ENCODE results near the gene RNASET2. TPM values are rescaled to one million over a fixed set of nuclear protein-coding genes. Genes with fewer than 3 reads are reported as not detected.
"Not testable (repeated sequence)": the region's sequence is repeated elsewhere in the genome, so short reads cannot be mapped to it uniquely, and the experiment has no call there.

Gene RNASET2
- total RNA-seq, 1 experiment from 2014 or later, result 53.4 TPM

DNA sequence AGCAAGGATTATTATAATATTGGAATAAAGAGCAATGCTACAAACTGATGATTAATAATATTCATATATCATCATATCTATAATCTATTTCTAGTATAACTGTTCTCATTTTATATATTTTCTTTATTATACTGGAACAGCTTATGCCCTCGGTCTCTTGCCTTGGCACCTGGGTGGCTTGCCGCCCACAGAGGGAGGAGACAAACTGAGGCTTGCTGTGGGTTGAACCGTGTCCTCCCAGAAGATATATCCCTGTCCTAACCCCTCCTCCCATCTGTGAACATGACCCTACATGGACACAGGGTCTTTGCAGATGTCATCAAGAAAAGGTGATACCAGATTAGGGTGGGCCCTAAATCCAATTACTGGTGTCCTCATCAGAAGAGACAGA, 4.7 kb downstream of the RNASET2 start:
- in situ Hi-C loops (cut with HindIII; ENCODE audit: low pct_unique_long_range_greater_than_20kb, low sequenced_read_pairs), result no loop called here
- DNase-seq (ENCODE audit: low read depth), result no peak

DNA sequence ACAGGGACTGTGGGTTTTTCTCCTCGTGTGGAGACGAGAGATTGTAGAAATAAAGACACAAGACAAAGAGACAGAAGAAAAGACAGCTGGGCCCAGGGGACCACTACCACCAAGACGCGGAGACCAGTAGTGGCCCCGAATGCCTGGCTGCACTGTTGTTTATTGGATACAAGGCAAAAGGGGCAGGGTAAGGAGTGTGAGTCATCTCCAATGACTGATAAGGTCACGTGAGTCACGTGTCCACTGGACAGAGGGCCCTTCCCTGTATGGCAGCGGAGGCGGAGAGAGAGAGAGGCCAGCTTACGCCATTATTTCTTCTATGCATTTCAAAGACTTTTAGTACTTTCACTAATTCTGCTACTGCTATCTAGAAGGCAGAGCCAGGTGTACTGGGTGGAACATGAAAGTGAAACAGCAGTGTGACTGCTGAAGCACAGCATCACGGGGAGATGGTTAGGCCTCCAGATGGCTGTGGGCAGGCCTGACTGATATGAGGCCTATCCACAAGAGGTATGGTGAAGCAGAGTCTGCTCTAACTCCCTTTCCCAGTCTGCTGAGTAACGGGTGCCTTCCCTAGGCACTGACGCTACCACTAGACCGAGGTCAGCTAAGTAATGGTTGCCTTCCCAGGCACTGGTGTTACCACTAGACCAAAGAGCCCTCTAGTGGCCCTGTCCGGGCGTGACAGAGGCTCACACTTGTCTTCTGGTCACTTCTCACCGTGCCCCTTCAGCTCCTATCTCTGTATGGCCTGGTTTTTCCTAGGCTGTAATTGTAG, 5.3 kb downstream of the RNASET2 start:
- in situ Hi-C loops (cut with HindIII; ENCODE audit: low pct_unique_long_range_greater_than_20kb, low sequenced_read_pairs), result not testable (repeated sequence)
- DNase-seq (ENCODE audit: low read depth), result peak; percentile 75

DNA sequence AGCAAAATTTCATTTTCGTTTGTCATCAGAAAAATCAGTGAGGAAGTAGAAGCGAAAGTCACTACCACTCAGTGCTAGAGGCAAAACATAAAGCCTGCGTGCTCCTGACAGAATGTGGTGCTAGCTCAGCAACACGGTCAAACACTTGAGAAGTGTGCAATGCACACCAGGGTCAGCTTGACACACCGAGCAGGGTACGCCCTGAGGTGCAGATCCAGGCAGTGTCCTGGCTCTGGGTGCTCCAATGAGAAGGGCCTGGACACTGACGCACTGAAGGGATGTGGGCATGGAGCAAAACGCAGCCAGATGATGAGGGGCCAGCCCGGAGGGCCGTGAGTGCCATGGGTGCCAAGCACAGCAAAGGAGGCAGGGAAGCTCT, 5.9 kb downstream of the RNASET2 start:
- in situ Hi-C loops (cut with HindIII; ENCODE audit: low pct_unique_long_range_greater_than_20kb, low sequenced_read_pairs), result no loop called here
- no peak for DNase-seq (ENCODE audit: low read depth)

DNA sequence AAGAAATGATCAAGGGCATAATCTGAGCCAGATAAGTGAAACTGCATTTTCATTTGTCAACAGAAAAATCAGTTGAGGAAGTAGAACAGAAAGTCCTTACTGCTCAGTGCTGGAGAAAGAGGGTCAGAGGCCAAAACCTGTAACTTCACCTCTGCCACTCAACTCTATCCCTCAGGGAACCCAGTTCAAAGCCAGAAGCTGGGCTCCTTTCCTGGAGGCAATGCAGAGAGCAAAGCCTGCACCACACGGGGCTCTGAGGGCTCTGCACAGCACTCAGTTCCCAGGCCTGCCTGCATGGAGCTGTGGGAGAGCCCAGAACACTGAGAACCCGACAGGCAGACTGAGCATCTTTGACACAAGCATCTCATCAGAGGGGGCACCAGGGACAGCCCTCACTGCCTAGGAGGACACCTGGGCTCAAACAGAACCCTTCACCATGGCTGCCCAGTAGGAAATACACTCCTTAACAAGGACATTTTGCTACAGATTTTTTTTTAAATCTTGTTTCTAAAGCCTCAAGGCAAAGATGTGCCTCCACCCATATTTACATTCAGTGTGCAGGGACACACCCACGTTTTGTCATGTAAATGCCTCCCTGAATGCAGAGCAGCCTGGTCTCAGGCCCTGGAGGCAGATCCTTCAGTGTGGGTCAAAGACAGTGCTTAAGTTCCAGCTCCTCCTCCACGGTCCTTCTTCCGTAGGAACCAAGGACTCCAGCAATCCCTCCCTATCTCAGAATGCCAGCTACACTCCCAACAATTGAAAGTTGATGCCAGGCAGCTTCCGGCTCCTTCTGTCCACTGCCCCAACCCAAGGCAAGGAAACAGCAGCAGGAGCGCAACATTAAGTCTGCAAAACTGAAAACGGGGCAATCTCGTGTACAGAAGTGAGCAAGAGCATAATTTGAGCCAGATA, 6.6 kb downstream of the RNASET2 start:
- no peak for DNase-seq (ENCODE audit: low read depth)
- in situ Hi-C loops (cut with HindIII; ENCODE audit: low pct_unique_long_range_greater_than_20kb, low sequenced_read_pairs), result no loop called here

DNA sequence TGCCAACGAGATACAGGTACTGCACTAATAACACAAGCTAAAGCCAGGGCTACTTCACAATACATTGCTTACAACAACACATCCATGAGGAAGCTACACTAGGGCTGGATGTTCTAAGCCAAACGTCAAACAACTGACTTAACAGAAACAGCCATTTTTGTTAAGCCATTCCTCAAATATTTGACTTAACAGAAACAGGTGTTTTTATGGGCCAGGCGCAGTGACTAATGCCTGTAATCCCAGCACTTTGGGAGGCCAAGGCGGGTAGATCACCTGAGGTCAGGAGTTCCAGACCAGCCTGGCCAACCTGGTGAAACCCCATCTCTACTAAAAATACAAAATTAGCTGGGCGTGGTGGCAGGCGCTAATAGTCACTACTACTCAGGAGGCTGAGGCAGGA, 7.6 kb downstream of the RNASET2 start:
- in situ Hi-C loops (cut with HindIII; ENCODE audit: low pct_unique_long_range_greater_than_20kb, low sequenced_read_pairs); DNase-seq (ENCODE audit: low read depth): not testable (repeated sequence)

DNA sequence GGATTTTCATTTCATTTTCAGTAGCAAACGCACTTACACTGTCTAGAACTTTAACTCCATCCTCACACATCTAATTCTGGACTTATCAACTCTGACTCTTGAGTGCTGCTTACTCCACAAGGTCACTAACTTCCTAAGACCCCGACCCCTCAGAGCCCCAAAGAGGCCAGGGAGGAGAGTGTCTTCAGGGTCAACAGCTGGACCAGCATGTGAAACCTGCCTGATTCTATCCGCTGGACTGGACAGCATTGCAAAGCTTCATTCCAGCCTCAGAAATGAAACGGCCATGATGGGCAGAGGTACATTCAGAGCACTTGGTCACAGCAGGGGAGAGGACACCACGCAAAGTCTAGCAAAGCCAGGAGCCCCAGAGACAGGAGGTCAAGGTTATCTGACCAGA, 9.1 kb downstream of the RNASET2 start:
- in situ Hi-C loops (cut with HindIII; ENCODE audit: low pct_unique_long_range_greater_than_20kb, low sequenced_read_pairs), result no loop called here

DNA sequence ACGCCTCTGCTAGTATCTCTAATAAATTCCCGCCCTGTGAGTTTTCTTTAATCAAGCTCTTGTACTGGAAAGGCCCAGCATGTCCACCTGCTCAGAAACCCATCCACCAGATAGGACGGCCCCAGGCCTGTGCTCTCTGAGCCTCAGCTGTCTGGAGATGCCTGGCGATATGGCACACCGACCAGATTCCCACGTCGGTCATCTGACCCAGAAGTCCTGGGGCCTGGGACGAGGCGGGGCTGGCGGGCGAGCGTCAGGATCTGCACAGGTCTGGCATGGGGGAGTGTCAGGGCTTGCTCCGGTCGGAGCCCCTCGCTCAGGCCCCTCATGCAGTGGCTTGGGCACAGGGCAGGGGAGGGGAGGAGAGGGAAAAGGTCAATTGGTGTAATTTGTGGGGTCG, 10.2 kb downstream of the RNASET2 start:
- in situ Hi-C loops (cut with HindIII; ENCODE audit: low pct_unique_long_range_greater_than_20kb, low sequenced_read_pairs), result no loop called here
- DNase-seq (ENCODE audit: low read depth), result no peak

More for the DNA sequence above, 9.1 kb downstream of the RNASET2 start:
- no peak for DNase-seq (ENCODE audit: low read depth)

DNA sequence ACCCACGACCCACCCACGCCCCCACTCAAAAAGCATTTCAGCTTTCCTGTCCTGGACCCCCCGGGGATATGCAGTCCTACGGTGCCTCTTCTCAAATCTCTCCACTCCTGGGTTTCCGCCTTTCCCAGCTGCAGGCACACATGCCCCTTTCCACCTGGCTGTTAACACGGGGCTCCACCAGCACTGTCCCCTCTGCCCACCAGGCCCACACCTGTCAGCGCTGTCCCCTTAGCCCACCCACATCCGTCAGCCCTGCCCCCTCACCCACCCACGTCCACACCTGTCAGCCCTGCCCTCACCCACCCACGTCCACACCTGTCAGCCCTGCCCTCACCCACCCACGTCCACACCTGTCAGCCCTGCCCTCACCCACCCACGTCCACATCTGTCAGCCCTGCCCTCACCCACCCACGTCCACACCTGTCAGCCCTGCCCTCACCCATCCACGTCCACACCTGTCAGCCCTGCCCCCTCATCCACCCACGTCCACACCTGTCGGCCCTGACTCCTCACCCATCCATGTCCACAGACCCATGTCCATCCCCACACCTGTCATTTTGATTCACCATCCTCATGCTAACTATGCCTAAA, 11.6 kb downstream of the RNASET2 start:
- DNase-seq (ENCODE audit: low read depth), result no peak
- in situ Hi-C loops (cut with HindIII; ENCODE audit: low pct_unique_long_range_greater_than_20kb, low sequenced_read_pairs), result no loop called here

DNA sequence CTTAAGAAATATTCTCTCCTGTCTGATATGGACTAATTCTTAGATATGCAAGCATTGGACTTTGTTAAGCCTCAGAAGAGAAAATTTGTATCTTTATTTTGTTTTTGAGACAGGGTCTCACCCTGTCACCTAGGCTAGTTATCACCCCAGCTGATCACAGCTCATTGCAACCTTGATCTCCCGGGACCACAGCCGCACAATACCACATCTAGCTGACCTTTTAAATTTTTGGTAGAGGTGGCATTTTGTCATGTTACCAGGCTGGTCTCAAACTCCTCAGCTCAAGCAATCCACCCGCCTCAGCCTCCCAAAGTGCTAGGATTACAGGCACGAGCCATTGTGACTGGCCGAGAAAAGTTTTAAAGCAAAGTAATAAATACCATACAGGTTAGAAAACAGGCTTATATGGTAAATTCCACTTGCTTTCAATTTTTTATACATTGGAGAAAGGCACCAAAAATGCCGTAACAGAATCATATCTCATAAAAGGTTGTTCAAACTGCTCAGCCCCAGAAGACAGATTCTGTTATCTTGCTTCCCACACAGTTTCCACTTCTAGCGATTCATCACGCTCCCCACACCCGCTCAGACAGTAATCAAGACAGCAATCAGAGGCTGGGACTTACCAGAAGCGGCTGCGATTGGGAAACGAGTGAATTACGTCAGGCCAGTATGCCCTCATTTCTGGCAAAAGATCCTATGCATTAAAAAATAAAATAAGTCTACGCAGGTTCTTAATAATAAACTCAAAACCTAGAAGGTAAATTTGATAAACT, 13.8 kb downstream of the RNASET2 start:
- in situ Hi-C loops (cut with HindIII; ENCODE audit: low pct_unique_long_range_greater_than_20kb, low sequenced_read_pairs), result no loop called here
- DNase-seq (ENCODE audit: low read depth), result no peak

DNA sequence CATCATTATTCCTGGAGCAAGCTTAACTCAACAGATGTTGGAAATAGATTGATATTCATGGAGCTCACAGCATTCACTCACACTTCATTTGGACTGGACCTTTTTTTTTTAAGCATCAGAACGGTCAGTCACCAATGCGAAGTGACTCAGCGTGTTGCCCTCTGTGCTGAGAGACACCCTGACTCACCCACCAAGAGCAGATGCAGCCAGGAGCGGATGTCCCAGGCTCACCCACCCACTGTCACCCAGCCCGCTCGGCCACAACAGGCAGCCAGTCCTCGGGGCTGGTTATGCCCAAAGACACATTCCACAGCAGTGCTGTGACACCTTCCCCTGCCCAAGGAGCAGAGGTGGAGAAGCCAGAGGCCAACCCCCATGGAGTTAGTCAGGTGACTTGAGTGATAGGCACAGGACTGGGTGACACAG, 15.7 kb downstream of the RNASET2 start:
- peak; percentile 71 for DNase-seq (ENCODE audit: low read depth)
- in situ Hi-C loops (cut with HindIII; ENCODE audit: low pct_unique_long_range_greater_than_20kb, low sequenced_read_pairs), result no loop called here

DNA sequence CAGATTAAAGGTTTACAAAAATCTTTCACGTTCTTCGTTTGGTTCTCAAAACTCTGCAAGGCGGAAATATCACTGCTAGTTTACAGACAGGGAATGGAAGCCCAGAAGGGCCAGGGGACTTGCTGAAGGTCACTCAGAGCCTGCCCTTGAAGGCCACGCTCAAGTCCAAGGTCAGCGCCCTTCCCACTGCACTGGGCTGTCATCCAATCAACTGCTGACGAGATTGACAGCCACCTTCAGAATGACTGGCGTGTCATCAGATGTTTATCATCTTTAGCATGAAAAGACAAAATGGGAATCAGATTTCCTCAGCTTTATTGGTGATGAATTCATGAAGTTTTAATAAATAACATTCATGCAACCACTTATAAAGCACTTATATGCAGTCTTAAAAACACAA, 16.5 kb downstream of the RNASET2 start:
- in situ Hi-C loops (cut with HindIII; ENCODE audit: low pct_unique_long_range_greater_than_20kb, low sequenced_read_pairs), result no loop called here
- no peak for DNase-seq (ENCODE audit: low read depth)

DNA sequence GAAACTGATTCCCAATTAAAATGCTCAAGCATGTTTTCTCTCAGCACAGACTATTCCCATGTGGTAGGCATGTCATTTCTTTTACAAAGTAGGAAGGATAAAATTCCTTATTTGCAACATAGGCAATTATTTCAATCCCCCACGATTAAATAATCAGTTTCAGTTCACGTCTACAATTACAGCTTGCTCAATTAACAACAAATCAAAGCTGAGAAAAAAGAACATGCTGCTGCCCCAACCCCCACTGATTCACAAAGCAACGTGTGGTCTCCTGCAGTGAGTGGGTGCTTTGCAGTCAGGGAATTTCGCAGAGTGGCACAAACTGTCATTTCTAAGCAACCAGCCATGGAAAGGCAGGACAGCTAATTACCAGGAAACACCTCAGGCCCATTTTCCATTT, 17.0 kb downstream of the RNASET2 start:
- no peak for DNase-seq (ENCODE audit: low read depth)
- in situ Hi-C loops (cut with HindIII; ENCODE audit: low pct_unique_long_range_greater_than_20kb, low sequenced_read_pairs), result no loop called here

DNA sequence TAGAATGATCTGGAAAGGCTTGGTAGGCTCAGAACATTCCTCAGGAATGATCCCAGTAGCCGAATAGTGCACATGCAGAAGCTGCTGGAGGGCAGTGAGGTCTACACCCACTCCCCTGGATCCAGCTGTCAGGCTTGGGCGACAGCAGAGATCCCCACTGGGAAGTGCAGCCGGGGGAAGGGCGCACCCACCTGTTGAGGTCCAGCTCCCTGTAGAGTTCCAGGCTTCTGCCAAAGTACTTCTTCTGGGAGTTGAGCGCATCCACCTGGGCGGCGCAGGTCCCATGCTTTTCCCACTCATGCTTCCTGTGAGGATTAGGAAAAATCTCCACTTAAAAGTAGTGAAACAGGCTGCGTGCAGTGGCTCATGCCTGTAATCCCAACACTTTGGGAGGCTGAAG, 17.6 kb downstream of the RNASET2 start:
- in situ Hi-C loops (cut with HindIII; ENCODE audit: low pct_unique_long_range_greater_than_20kb, low sequenced_read_pairs), result no loop called here
- no peak for DNase-seq (ENCODE audit: low read depth)

DNA sequence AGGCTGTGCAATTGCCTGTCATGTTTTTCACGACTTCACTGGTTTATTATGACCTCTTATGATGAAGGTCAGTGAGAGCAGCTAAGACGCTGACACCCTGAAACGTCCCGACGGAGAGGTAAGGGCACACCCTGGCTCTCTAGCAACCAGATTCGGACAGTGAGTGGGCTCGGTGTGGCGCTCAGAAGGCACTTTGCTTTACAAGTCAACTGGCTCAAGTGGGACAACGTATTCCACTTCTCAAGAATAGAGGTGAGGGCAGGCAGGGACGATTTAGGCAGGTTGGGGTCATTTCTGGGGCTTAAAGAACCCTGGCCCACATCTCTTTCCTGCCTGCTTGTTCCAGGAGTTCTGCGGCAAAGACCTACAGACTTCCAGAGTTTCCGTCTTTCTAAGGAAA, 18.2 kb downstream of the RNASET2 start:
- in situ Hi-C loops (cut with HindIII; ENCODE audit: low pct_unique_long_range_greater_than_20kb, low sequenced_read_pairs), result no loop called here
- DNase-seq (ENCODE audit: low read depth), result no peak

DNA sequence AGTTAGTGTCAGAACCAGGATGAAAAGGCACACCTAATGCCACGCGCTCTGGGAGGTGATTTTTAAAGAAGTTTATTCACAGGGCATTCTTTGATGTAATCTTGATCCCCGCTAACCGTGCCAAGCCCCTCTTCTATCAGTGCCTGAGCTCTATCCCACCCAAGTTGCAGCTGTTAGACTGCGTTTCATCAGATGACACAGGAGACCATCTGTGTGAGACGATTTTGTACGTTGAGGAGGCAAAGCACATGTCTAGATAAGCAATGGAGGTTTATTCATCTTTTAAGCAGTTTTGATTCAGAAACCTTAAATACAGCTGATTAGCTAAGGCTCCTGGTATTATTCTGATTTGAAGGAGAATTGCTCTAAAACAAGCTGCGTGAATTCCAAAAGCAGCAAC, 18.6 kb downstream of the RNASET2 start:
- no peak for DNase-seq (ENCODE audit: low read depth)
- in situ Hi-C loops (cut with HindIII; ENCODE audit: low pct_unique_long_range_greater_than_20kb, low sequenced_read_pairs), result no loop called here

DNA sequence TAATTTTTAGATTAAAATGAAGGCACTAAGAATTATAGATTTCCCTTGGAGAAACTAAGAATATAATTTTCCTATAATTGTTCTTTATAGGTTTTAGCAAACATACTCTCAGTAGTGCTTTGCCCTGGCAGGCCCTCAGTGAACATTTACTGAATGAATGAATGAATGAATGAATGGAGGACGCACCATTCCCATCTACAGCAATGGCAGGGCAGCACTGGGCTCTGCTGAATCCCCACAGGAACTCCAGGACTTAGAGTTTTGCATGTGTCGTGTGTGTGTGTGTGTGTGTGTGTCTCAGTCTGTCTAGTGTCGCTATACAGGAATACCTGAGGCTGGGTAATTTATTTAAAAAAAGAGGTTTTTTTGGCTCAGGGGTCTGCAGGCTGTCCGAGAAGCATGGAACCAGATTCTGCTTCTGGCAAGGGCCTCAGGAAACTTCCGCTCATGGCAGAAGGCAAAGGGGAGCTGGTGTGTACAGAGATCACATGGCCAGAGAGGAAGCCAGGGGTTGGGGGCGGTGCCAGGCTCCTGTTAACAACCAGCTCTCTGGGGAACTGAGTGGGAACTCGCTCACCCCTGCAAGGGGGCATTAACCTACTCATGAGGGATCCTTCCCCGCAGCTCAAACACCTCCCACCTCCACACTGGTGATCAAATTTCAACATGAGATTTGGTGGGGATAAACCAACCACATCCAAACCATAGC, 20.1 kb downstream of the RNASET2 start:
- DNase-seq (ENCODE audit: low read depth), result no peak
- in situ Hi-C loops (cut with HindIII; ENCODE audit: low pct_unique_long_range_greater_than_20kb, low sequenced_read_pairs), result no loop called here

DNA sequence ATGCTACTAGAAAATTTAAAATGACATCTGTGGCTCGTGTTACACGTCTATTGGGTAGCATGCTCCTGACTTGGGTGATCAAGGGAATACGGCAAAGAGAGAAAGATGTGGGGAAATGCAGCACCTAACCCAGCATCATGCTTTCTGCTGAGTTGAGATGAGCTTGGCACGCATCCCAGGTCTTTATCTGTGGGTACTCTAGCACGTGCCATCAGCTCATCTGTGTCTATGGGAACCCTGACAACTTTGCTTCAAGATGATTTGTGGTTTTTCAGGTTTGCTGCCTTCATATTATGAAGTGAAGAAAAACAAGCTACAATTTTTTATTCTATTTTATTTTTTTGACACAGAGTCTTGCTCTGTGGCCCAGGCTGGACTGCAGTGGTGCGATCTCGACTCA, 21.0 kb downstream of the RNASET2 start:
- in situ Hi-C loops (cut with HindIII; ENCODE audit: low pct_unique_long_range_greater_than_20kb, low sequenced_read_pairs), result no loop called here
- no peak for DNase-seq (ENCODE audit: low read depth)

DNA sequence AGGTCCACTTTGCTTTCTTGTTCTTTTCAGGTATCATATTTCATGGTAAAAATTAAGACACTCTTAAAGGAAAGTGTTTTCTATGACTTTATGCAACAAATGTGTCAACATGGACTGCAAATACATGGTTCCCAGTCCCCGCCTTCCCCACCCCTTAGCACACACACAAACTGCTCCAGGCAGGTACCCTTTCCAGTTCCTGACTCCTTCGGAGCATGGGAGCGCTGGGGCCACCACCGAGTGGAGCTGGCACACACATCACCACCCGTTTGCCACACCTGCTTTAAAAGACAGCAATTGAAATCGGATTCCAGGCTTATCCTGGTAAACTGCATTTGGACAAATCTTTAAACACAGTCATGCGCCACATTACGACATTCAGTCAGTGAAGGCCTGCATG, 22.2 kb downstream of the RNASET2 start:
- no peak for DNase-seq (ENCODE audit: low read depth)
- in situ Hi-C loops (cut with HindIII; ENCODE audit: low pct_unique_long_range_greater_than_20kb, low sequenced_read_pairs), result no loop called here

Data from Caki2 (cell line).